GM23338 (cell line): ENCODE data around the gene KLHL25. TPM values are rescaled to one million over a fixed set of nuclear protein-coding genes. Genes with fewer than 3 reads are reported as not detected.

ENCODE experiments used
- ATAC-seq: fragments of 200-7000 bp; cut with Tn5 transposase; 3 replicates; pipeline ENCODE4 v1.9.1; 2020
- DNase-seq: peaks from one replicate; pipeline ENCODE4 v3.0.0-alpha.2; 2015; ENCODE audit warnings: low spot score
- H2AFZ ChIP-seq: fragments of 200-600 bp; sonication (generic); 2 replicates; pipeline ENCODE4 v1.8.0; 2016; ENCODE audit warnings: antibody characterized with exemption, mild to moderate bottlenecking, moderate library complexity
- H3F3A ChIP-seq: fragments of 200-600 bp; sonication (generic); replicated peaks from 2 replicates; pipeline ENCODE4 v1.8.0; 2017; ENCODE audit warnings: antibody characterized with exemption, mixed run types, low read depth
- H3K27ac ChIP-seq: fragments of 200-600 bp; sonication (generic); 2 replicates; pipeline ENCODE4 v1.6.1; 2016; ENCODE audit warnings: low read depth
- H3K27me3 ChIP-seq: fragments of 200-600 bp; sonication (generic); 2 replicates; pipeline ENCODE4 v1.8.0; 2016; ENCODE audit warnings: mild to moderate bottlenecking, mixed run types, moderate library complexity; ENCODE audit not compliant: insufficient read depth
- H3K36me3 ChIP-seq: fragments of 200-600 bp; sonication (generic); 2 replicates; pipeline ENCODE4 v1.8.0; 2016; ENCODE audit warnings: mild to moderate bottlenecking; ENCODE audit not compliant: insufficient read depth
- H3K4me1 ChIP-seq: fragments of 200-600 bp; sonication (generic); 2 replicates; pipeline ENCODE4 v1.8.0; 2016; ENCODE audit warnings: mild to moderate bottlenecking, moderate library complexity; ENCODE audit not compliant: insufficient read depth
- H3K4me2 ChIP-seq: fragments of 200-600 bp; sonication (generic); 2 replicates; pipeline ENCODE4 v1.7.1; 2017; ENCODE audit warnings: mixed run types
- H3K4me3 ChIP-seq: fragments of 200-600 bp; sonication (generic); 2 replicates; pipeline ENCODE4 v1.6.1; 2016; ENCODE audit warnings: mixed run types
- H3K79me2 ChIP-seq: fragments of 200-600 bp; sonication (generic); replicated peaks from 2 replicates; pipeline ENCODE4 v1.8.0; 2017; ENCODE audit warnings: mild to moderate bottlenecking; ENCODE audit not compliant: insufficient read depth
- H3K9me2 ChIP-seq: fragments of 200-600 bp; sonication (generic); 2 replicates; pipeline ENCODE4 v1.8.0; 2017; ENCODE audit not compliant: insufficient read depth
- H4K20me1 ChIP-seq: fragments of 200-600 bp; sonication (generic); replicated peaks from 2 replicates; pipeline ENCODE4 v1.8.0; 2017; ENCODE audit warnings: mild to moderate bottlenecking; ENCODE audit not compliant: insufficient read depth
- H3K27ac Mint-ChIP-seq: 2 replicates; pipeline ENCODE4 v1.8.0; 2020; ENCODE audit warnings: inconsistent platforms, mild to moderate bottlenecking, moderate library complexity, mixed read lengths
- H3K27me3 Mint-ChIP-seq: 3 replicates; pipeline ENCODE4 v1.8.0; 2022; ENCODE audit warnings: low read depth, mild to moderate bottlenecking, moderate library complexity, mixed read lengths, inconsistent platforms; ENCODE audit not compliant: insufficient read depth, poor library complexity
- H3K36me3 Mint-ChIP-seq: 3 replicates; pipeline ENCODE4 v1.8.0; 2021; ENCODE audit warnings: low read depth, mild to moderate bottlenecking, inconsistent platforms, moderate library complexity, mixed read lengths
- H3K4me1 Mint-ChIP-seq: 3 replicates; pipeline ENCODE4 v1.8.0; 2020; ENCODE audit warnings: mild to moderate bottlenecking, inconsistent platforms, mixed read lengths
- H3K4me3 Mint-ChIP-seq: 3 replicates; pipeline ENCODE4 v1.8.0; 2021; ENCODE audit warnings: moderate library complexity, mild to moderate bottlenecking, inconsistent platforms, mixed read lengths
- H3K9me3 Mint-ChIP-seq: 3 replicates; pipeline ENCODE4 v1.8.0; 2020; ENCODE audit warnings: moderate library complexity, mild to moderate bottlenecking, inconsistent platforms, mixed read lengths
- CREB1 ChIP-seq: fragments of 250-450 bp; sonication (Bioruptor Pico); IDR thresholded peaks from 2 replicates; pipeline ENCODE4 v1.5.0; 2020; ENCODE audit warnings: low read depth, mild to moderate bottlenecking, moderate library complexity
- CTCF ChIP-seq, 2 experiments: fragments of 200-600 bp in 1 of 2; sonication (generic) in 1 of 2; conservative IDR thresholded peaks; 2 replicates each; pipeline versions ENCODE4 v1.5.1 to v1.6.1; 2016 to 2017; ENCODE audit warnings: antibody characterized with exemption in 2 of 2, low read depth in 2 of 2, mild to moderate bottlenecking in 2 of 2, moderate library complexity in 1 of 2
- ETS1 ChIP-seq: IDR thresholded peaks from 2 replicates; pipeline ENCODE4 v1.6.1; 2016; ENCODE audit warnings: antibody characterized with exemption
- EZH2 ChIP-seq: fragments of 200-600 bp; sonication (generic); IDR thresholded peaks from one replicate; pipeline ENCODE4 v1.8.0; 2017; ENCODE audit warnings: antibody characterized with exemption, mild to moderate bottlenecking, low read depth; ENCODE audit not compliant: unreplicated experiment
- EZH2phosphoT487 ChIP-seq: fragments of 200-600 bp; sonication (generic); IDR thresholded peaks from one replicate; pipeline ENCODE4 v1.8.1; 2018; ENCODE audit warnings: antibody characterized with exemption; ENCODE audit not compliant: unreplicated experiment
- JUNB ChIP-seq: IDR thresholded peaks from one replicate; pipeline ENCODE4 v1.6.1; 2016; ENCODE audit warnings: antibody characterized with exemption; ENCODE audit not compliant: unreplicated experiment
- NANOG ChIP-seq: IDR thresholded peaks from 2 replicates; pipeline ENCODE4 v1.6.1; 2016; ENCODE audit warnings: antibody characterized with exemption, borderline replicate concordance
- ZNF114 ChIP-seq: fragments of 250-450 bp; sonication (Bioruptor Pico); IDR thresholded peaks from 2 replicates; pipeline ENCODE4 v1.5.0; 2020; ENCODE audit warnings: mild to moderate bottlenecking, moderate library complexity
- ZNF462 ChIP-seq: fragments of 250-450 bp; sonication (Bioruptor Pico); IDR thresholded peaks from 2 replicates; pipeline ENCODE4 v1.5.0; 2020; ENCODE audit warnings: mild to moderate bottlenecking, moderate library complexity
- polyA plus RNA-seq: library from polyadenylated mRNA; unstranded; fragments of >200 nt; fragmentation: Nextera tagmentation; extraction: Ambion mirVana; gene quantifications from 2 replicates; pipeline ENCODE4 v1.2.1, GENCODE V29; 2016
- total RNA-seq: library from RNA; depleted of rRNA; stranded (reverse); fragments of >200 nt; shearing (Covaris generic); gene quantifications from 2 replicates; pipeline ENCODE4 v1.2.3, GENCODE V29; 2014

The KLHL25 gene
- total and polyA plus RNA-seq, 2 experiments from 2014 or later, result 5.2 to 28.5 TPM

GRCh38 chr15:85840079-85840801 lies 45.5 kb upstream of the KLHL25 start:
- H3K27me3 Mint-ChIP-seq, result peaks cover 11% of the 10 kb centered on the region
- H3K36me3 Mint-ChIP-seq, result no peaks in the 10 kb centered on the region
- ATAC-seq (peak; percentile 96), DNase-seq (peak; percentile 94)
- Histone ChIP-seq H3K27ac (no peak overlapping the region), H3K4me2 (peak overlapping the region; percentile 79), H3K79me2 (no peaks in the 10 kb centered on the region), H3K36me3 (no peaks in the 10 kb centered on the region), H3K4me1 (peaks cover 6% of the 10 kb centered on the region; the same call in 1 of the 2 replicates), H3K9me2 (no peaks in the 10 kb centered on the region), H3K4me3 (peak overlapping the region; percentile 46), H2AFZ (peak overlapping the region; percentile 98), H4K20me1 (no peaks in the 10 kb centered on the region), H3K27me3 (no peaks in the 10 kb centered on the region), H3F3A (no peaks in the 10 kb centered on the region)
- TF ChIP-seq CREB1 (CRISPR knock-in tag) (peak; percentile 39; the same call in 1 of the 2 replicates), JUNB (no peak), CTCF (conservative IDR thresholded peaks at IDR 0.05; ENCODE audit: low read depth in 2 of 2) (peak; percentile 81 to 94), EZH2 (no peak), ZNF114 (CRISPR knock-in tag) (no peak), ZNF462 (CRISPR knock-in tag) (no peak), EZH2phosphoT487 (no peak), ETS1 (no peak), NANOG (no peak)
- H3K27ac Mint-ChIP-seq, result no peak overlapping the region
- peak overlapping the region; percentile 62; the same call in 2 of the 3 replicates for H3K4me3 Mint-ChIP-seq
- H3K4me1 Mint-ChIP-seq, result peaks cover 24% of the 10 kb centered on the region
- H3K9me3 Mint-ChIP-seq, result no peaks in the 10 kb centered on the region
